MCF 10A (cell line): ENCODE data around the gene MYO1D. TPM values are rescaled to one million over a fixed set of nuclear protein-coding genes. Genes with fewer than 3 reads are reported as not detected.

Experiments
- BruUV-seq: library from RNA; stranded (reverse); fragments of 400-500 nt; replicated peaks from 2 replicates; lab custom pipeline; 2021; lab: Mats Ljungman, UMichigan
- CTCF ChIA-PET: fragments of 300-600 bp; sonication (Branson Sonifier 250); formaldehyde crosslinking; extraction: SDS; loops from one replicate; lab custom pipeline; 2021; ENCODE audit warnings: antibody characterized with exemption, inconsistent platforms; lab: Yijun Ruan, JAX
- POLR2A ChIA-PET: fragments of 300-600, 350-650 bp; sonication (Branson Sonifier 250); formaldehyde crosslinking; extraction: SDS; loops from one replicate; lab custom pipeline; 2020; ENCODE audit warnings: antibody characterized with exemption, inconsistent platforms; lab: Yijun Ruan, JAX
- DNase-seq: peaks from one replicate; pipeline ENCODE4 v3.0.0-alpha.2; 2018; ENCODE audit not compliant: unreplicated experiment
- H3K27ac Mint-ChIP-seq: one replicate; pipeline ENCODE4 v1.8.0; 2022; ENCODE audit warnings: mild to moderate bottlenecking, low read depth, mixed read lengths; ENCODE audit not compliant: unreplicated experiment
- H3K27me3 Mint-ChIP-seq: one replicate; pipeline ENCODE4 v1.8.0; 2022; ENCODE audit warnings: mixed read lengths; ENCODE audit not compliant: insufficient read depth, unreplicated experiment
- H3K36me3 Mint-ChIP-seq: one replicate; pipeline ENCODE4 v1.8.0; 2022; ENCODE audit warnings: mild to moderate bottlenecking, moderate library complexity, mixed read lengths; ENCODE audit not compliant: insufficient read depth, unreplicated experiment
- H3K4me1 Mint-ChIP-seq: one replicate; pipeline ENCODE4 v1.8.0; 2022; ENCODE audit warnings: mixed read lengths; ENCODE audit not compliant: insufficient read depth, unreplicated experiment
- H3K4me3 Mint-ChIP-seq: one replicate; pipeline ENCODE4 v1.8.0; 2022; ENCODE audit warnings: mild to moderate bottlenecking, moderate library complexity, mixed read lengths; ENCODE audit not compliant: unreplicated experiment
- H3K9me3 Mint-ChIP-seq: one replicate; pipeline ENCODE4 v1.8.0; 2022; ENCODE audit warnings: mixed read lengths; ENCODE audit not compliant: unreplicated experiment
- CTCF ChIP-seq: fragments of 200-600 bp; IDR thresholded peaks from one replicate; pipeline ENCODE4 v1.8.0; 2022; ENCODE audit warnings: antibody characterized with exemption, mild to moderate bottlenecking; ENCODE audit not compliant: unreplicated experiment
- intact Hi-C: fragments of 100-400 bp; cut with micrococcal nuclease; formaldehyde crosslinking; loops from 2 replicates; pipeline ENCODE4 v1.14.1; 2022
- total RNA-seq: library from RNA; stranded (reverse); gene quantifications from 2 replicates; pipeline ENCODE4 v1.2.3, GENCODE V29; 2022

MYO1D gene
- total RNA-seq, 1 experiment from 2014 or later: 30.5 TPM

DNA sequence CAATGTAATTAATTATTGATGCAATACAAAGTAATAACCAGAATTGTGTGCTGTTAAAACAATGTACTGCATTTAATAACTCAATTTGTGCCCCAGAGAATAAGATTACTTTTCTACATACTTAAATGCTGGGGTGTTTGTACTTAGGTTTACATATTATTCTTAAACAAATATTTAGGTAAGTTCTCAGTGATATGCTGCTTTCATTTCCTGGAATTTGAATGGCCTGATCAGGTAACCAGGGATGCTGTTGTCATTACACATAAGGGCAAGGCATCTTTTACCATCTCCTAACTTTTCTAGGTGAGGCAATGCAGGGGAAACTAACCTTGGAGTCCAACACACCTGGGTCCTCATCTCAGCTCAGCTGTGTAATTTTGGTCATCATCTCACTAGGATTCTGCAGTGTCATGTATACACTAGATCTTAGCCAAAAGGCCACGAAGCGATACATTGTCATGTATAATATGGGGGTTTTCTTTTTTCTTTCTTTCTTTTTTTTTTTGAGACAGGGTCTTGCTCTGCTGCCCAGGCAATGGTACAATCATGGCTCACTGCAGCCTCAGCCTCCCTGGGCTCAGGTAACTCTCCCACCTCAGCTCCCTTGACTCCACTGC lies 45.2 kb downstream of the MYO1D start:
- Mint-ChIP-seq H3K27ac (no peak overlapping the region), H3K9me3 (no peaks in the 10 kb centered on the region), H3K4me1 (peaks cover 38% of the 10 kb centered on the region), H3K27me3 (no peaks in the 10 kb centered on the region), H3K4me3 (no peak overlapping the region), H3K36me3 (no peaks in the 10 kb centered on the region)
- ChIA-PET POLR2A (interaction anchor here (0.6 to 4.6 kb wide), 2 partner anchors 19 to 45 kb away, joined by 4 to 78 read pairs; partner anchors contain the start of gene MYO1D), CTCF (interaction anchor here (0.6 to 3.8 kb wide), 3 partner anchors 45 to 304 kb away, joined by 3 to 23 read pairs (median 5); partner anchors contain the start of gene MYO1D)
- TF ChIP-seq CTCF: no peak
- no peak for DNase-seq
- intact Hi-C loops: no loop called here
- no TSS peak for BruUV-seq

- TF ChIP-seq CTCF: no peak
- no peak for DNase-seq
- no TSS peak for BruUV-seq
- Mint-ChIP-seq H3K4me1 (peaks cover 38% of the 10 kb centered on the region), H3K36me3 (no peaks in the 10 kb centered on the region), H3K27ac (no peak overlapping the region), H3K4me3 (no peak overlapping the region), H3K9me3 (no peaks in the 10 kb centered on the region), H3K27me3 (no peaks in the 10 kb centered on the region)
- CTCF ChIA-PET: interaction anchor here (0.6 to 7.4 kb wide), 3 partner anchors 45 to 46 kb away, joined by 3 to 53 read pairs (median 23); partner anchors contain the start of gene MYO1D
- intact Hi-C loops: no loop called here
- POLR2A ChIA-PET: interaction anchor here (0.6 to 4.6 kb wide), 2 partner anchors 18 to 45 kb away, joined by 4 to 78 read pairs; partner anchors contain the start of gene MYO1D
Measured at GRCh38 chr17:32831223-32831622, 45.7 kb downstream of the MYO1D start.

GRCh38 chr17:32828822-32829221 lies 48.1 kb downstream of the MYO1D start:
- ChIA-PET CTCF (interaction anchor here (0.6 to 7.4 kb wide), 12 partner anchors 12 to 81 kb away, joined by 3 to 53 read pairs (median 4); partner anchors contain the start of gene MYO1D), POLR2A (interaction anchor here (0.6 to 4.6 kb wide), 18 partner anchors 9 to 343 kb away, joined by 3 to 78 read pairs (median 4); partner anchors contain the start of gene MYO1D)
- Mint-ChIP-seq H3K4me3 (peak overlapping the region; percentile 85), H3K27ac (peak overlapping the region; percentile 94), H3K9me3 (no peaks in the 10 kb centered on the region), H3K36me3 (no peaks in the 10 kb centered on the region), H3K27me3 (no peaks in the 10 kb centered on the region), H3K4me1 (peaks cover 28% of the 10 kb centered on the region)
- BruUV-seq: TSS peak; percentile 66
- intact Hi-C loops: loop anchor here (5.0 kb wide), 1 partner anchor 48 kb away; the partner anchor contains the start of gene MYO1D
- no peak for DNase-seq
- TF ChIP-seq CTCF: no peak

- no peak for TF ChIP-seq CTCF
Measured at GRCh38 chr17:32827227-32827626, 49.7 kb downstream of the MYO1D start.

More at GRCh38 chr17:32827227-32827626, 49.7 kb downstream of the MYO1D start:
- DNase-seq: no peak
- no TSS peak for BruUV-seq
- Mint-ChIP-seq H3K36me3 (no peaks in the 10 kb centered on the region), H3K27ac (peak overlapping the region; percentile 94), H3K4me1 (peaks cover 28% of the 10 kb centered on the region), H3K27me3 (no peaks in the 10 kb centered on the region), H3K9me3 (no peaks in the 10 kb centered on the region), H3K4me3 (peak overlapping the region; percentile 85)
- intact Hi-C loops: loop anchor here (5.0 kb wide), 1 partner anchor 50 kb away; the partner anchor contains the start of gene MYO1D
- POLR2A ChIA-PET: interaction anchor here (0.7 to 4.6 kb wide), 8 partner anchors 10 to 111 kb away, joined by 3 to 78 read pairs (median 3); partner anchors contain the start of gene MYO1D
- CTCF ChIA-PET: interaction anchor here (2.0 to 7.4 kb wide), 3 partner anchors 44 to 50 kb away, joined by 5 to 53 read pairs (median 6); partner anchors contain the start of gene MYO1D
